Fibroblast of peridontal ligament (primary cell): Measurements from ENCODE around the gene FOXJ3.

Experiments
- DNase-seq: peaks from one replicate; pipeline ENCODE4 v3.0.0-alpha.2; 2010; ENCODE audit errors: extremely low read depth

Gene FOXJ3

DNA sequence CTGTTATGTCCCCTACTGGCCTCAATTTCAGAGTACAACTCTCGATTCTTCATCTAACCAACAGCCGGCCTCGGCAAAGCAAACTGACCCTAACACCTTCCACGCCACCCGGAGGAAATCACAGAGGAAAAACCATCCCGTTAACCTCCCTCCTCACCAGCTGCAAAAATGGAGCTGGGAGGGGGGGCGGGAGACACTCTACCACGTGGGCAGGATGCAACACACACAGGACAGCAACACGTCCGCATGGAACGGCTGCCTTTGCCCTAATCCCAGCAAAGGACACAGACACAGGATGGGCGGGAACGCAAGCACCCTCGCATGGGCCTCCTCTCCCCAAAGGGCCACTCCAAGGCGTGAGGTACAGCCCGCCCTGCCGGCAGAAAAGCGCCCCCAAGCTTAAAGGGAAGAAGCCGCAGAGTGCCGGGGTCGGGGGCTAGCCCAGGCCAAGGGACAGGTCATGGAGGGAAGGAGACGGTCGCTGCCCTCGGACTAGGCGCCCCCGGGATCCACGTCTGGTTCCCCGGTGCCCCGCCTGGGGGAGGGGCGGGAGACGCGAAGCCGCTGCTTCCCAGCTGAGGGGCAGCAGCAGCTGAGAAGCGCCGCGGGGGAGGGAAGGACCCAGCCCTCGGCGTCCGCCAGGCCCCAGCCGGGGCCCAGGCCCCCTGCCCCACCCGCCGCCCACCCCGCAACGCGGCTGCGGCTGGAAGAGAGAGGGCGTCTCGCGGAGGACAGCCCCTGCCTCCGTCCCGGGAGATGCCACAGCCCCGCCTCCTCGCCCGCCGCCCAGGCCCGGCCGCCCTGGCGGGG, 590 bp downstream of the FOXJ3 start:
- DNase-seq: peak; percentile 24

DNA sequence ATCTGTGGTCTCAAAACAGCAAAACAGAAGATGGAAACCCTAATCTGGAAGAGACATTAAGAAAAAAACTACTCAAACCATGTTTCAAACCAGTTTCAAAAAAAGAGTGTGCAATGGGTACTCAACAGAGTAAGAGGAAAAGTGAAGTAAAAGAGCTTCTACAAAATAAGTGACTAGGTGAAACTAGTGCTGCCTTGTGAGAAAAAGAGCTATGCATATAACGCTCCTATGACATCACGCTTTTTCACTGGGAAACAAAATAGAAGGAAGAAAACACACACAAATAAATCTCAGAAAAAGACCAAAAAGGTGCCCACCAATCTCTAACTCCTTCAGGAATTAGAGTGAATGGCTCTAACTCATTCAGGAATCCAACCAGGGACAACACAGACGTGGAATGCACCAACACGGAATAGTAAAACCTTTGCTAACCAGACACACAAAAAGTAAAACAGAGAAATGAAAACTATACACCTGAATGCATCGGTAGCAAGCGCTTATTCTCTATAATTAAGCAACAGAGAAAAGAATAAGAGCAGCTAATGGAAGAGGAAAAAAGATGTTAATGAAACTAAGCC, 1.3 kb downstream of the FOXJ3 start:
- DNase-seq: peak; percentile 36

DNA sequence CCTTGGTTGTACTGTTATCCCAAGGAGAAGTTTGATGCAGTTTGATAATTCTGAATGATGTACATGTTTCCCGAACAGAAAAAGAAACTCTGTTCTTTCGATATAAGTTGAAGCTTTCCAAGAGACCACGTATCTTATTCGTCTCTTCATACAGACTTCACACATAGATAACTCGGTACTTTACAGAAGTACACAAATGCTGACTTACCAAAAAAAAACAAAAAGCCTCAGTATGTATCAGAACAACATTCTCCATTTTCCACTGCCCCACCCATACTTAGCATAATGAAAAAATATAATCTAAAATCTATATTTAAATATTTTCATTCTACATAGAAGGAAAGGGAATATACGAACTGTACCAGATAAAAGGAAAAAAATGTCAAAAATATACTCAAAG, 2.2 kb downstream of the FOXJ3 start:
- DNase-seq: no peak

DNA sequence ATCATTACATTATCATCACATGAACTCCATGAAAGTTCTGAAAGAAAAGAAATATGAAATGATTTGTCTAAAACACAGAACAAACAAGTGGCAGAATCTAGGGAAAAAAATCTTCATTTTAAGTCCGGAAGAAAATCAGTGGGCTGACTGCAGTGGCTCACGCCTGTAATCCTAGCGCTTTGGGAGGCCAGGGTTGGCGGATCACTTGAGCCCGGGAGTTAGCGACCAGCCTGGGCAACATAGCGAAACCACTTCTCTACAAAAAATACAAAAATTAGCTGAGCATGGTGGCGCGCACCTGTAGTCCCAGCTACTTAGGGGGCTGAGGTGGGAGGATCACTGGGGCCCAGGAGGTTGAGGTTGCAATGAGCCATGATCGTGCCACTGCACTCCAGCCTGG, 4.8 kb downstream of the FOXJ3 start:
- DNase-seq: no peak

DNA sequence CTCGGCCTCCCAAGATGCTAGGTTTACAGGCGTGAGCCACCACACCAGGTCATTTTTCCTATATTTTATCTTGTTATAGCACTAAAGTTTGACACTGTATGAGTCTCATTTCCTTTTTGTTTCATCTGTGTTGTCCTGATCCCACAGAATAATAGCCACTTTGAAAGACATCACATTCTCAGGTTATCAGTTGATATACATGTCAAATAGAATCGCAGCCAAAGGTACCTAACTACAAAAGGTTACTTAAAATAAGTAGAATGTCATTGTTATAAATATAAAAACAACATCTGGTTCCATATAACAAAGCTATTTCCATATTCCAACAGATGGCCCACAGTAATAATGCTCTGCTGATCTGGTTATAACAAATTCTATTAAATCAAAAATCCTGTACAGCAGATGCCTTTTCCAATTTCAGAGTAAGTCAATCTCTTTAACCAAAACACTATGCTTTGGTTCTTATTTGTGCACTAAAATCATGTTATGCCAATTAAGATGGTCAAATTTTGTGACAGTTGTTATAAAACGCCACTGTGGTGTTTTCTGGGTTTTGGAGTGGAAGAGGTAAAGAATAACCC, 6.0 kb downstream of the FOXJ3 start:
- DNase-seq: no peak

DNA sequence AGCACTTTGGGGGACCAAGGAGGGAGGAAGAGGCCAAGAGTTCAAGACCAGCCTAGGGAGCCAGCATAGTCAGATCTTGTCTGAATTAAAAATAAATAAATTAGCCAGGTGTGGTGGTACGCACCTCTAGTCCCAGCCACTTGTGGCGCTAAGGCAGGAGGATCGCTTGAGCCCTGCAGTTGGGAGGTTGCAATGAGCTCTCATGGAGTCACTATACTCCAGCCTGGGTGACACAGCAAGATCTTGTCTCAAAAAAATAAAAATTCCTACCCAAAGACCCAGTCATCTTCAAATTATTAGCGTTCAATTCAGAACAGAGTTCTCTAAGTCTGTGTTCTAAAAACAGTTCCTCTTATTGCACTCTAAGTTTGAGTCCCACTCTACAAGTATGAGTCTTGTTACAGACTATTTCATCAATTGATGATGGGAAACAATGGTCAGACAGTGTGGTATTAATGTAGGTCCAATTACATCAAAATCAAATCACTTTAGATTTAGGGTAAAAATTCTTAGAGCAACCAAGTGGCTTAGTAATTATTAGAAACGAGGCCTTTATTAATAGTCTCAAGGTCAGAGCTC, 6.9 kb downstream of the FOXJ3 start:
- no peak for DNase-seq

DNA sequence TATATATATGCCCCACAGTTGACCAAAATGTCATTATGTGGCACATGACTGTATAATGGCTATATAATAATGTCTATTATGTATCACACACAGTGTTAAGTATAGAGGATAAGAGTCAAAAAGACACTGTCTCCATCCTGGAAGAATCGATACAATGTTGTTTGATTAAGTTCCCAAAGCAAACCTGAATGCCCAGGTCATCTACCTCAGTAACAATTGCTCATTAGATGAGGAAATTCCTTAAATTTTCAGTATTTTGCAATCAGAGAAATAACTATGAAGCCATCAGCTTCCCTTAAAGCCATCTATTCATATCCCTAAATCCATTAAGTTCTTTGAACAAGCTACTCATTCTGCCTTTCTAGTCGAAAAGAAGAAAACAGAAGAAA, 10.0 kb downstream of the FOXJ3 start:
- DNase-seq: no peak

DNA sequence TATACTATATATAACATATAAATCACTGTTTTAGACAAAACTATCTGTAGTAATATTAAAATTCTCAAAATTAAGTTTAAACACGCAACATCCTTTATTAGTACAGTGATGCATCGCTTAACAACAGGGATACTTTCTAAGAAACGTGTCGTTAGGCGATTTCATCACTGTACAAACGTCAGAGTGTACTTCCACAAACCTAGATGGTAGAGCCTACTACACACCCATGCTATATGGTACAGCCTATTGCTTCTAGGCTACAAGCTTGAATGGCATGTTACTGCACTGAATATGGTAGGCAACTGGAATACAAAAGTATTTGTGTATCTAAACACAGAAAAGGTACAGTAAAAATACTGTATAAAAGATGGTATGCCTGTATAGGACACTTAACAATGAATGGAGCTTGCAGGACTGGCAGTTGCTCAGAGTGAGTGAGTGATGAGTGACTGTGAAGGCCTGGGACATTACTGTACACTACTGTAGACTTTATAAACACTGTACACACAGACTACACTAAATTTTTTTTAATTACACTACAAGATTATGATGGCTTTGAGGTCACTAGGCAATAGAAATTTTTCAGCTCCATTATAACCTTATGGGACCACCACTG, 10.5 kb downstream of the FOXJ3 start:
- no peak for DNase-seq

DNA sequence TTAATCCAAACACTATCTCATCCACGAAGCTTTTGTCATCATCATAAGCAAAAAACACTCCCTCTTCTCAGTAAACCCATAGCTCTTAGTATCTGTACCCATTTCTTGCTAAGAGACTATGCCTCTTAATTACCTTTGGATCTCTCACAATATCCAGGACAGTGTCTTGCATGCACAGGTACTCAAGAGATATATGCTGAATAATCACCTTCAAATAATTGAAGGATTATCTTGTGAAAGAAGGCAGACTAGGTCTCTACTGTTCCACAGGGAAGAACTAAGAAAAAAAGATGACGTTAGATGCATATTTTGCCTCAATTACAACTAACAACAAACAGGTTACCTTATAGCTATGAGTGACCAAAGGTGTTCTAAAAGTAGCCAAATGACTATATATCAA, 11.5 kb downstream of the FOXJ3 start:
- DNase-seq: no peak

DNA sequence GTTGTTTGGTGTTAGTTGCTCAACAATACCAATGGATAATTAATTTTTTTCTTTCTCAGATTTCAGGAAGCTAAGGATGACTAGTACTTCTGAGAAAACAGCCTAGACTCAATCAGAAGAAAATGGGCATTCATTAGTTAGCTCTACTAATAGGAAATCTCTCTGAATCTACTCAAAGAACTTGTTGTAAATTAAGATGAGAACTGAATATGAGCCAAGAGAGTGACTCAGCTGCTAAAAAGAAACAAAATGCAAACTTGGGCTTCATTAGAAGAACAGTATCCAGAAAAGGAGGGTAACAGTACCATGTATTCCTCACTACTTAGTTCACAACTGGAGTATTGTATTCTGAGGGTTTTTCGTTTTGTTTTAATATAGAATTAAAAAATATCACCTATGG, 12.5 kb downstream of the FOXJ3 start:
- peak; percentile 50 for DNase-seq

DNA sequence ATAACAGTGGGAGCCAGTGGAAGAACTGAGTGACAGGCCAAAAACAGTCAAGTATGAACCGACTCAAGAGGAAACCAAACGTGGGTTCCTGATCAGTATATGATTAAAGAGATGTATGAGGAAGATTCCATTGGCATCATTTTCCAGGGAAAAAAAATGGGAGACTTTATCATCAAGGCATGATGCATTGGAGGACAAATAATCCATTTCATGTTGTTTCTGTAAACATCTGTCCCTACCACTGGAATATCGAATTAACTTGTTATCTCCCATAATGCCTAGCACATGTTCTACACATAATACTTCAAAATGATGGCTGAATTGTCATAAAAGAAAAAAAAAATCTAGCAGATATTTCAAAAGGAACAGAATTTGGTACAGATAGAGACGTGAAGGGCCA, 13.3 kb downstream of the FOXJ3 start:
- no peak for DNase-seq

DNA sequence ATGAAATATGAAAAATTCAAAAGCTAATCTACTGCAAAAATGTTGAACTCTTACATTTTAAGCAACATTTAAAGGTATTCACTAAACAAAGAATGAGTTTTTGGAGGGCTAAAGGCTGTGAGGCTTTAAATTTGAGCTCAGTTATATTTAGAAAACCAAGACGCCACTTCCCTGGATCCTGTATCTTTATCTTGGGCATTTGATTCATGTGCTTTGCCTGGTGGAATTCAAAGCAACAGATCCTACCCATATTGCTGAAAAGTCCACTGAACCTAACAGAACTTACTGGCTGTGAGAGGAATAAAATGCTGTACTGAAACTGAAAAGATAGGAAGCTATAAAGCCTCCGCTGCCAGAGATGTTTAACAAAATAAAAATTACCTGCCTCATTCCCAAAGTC, 14.3 kb downstream of the FOXJ3 start:
- DNase-seq: no peak

DNA sequence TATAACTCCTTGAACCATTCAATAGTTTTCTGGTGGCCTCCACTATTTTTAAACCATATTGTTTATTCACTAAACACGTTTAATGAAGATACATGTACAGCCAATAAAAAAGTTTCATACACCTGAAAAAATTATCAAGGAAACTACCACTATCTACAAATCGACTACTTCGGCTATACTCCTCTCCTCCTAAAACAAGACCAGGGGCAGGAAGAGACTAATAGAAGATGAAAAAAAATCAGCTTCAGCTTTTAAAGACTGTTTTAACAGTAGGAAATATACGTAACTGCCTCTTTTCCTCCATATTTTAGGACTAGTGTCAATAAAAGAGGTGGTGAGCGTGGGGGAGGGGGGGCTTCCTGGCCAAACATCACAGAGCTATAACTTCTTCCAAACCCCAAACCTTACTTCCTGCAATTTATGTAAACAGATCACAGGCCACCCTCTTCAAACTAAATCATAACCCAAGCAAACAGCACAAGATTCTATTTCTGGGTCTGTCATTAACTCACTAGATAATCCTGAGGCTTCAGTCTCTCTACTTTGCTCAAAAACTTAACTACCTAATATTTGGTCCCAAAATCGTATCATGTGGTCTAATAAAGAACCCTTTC, 15.1 kb downstream of the FOXJ3 start:
- no peak for DNase-seq

DNA sequence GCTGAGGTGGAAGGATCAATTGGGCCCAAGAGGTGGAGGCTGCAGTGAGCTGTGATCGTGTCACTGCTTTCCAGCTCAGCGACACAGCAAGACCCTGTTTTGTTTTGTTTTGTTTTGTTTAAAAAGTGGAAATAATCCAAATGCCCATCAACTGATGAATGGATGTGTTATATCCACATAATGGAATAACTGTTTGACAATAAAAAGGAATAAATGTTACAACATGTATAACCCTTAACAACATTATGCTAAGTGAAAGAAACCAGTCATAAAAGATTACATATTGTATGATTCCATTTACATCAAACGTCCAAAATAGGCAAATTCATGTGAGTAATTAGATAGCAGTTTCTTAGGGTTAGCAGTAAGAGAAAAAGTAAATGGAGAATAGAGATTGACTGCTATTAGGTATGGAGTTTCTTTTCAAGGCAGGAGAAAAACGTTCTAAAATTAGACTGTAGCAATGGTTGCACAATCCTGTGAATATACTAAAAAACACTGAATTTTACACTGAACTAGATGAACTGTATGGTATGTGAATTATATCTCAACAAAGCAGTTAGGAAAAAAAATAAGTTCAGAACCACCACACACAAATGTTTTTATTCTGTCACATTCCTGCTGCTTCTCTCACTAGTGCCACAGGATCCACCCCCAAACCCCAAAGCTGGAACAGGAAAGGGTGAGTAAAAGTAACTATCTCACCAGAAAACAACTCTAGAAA, 15.7 kb downstream of the FOXJ3 start:
- DNase-seq: peak; percentile 73

DNA sequence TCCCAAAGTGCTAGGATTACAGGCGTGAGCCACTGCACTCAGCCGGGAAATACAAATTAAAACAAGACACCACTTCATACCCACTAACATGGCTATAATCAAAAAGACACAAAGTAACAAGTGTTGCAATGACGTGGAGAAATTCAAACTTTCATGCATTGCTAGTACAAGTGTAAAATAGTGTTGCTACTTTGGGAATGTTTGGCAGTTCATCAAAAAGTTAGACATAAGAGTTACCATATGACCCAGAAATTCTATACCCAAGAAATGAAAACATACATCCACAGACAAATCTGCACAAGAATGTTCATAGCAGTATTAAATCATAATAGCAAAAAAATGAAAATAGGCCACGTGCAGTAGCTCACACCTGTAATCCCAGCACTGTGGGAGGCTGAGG, 16.4 kb downstream of the FOXJ3 start:
- DNase-seq: peak; percentile 59

DNA sequence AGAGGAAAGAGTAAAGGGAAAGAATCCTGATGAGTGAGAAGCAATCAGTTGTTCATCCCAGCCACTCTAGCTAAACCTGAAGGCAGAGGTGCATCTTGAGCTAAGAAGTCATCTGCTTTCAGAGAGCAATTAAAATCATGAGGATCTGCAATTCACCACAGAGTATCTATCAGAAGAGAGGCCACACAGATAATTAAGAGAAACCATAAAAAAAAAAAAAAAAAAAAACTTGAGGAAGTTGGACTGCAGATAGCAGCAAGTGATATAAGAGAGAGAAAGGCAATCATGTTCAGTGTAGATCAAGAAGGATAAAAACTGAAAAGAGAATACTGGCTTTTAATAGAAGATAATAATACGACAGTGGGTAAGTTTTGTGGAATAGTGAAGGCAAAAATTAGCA, 17.7 kb downstream of the FOXJ3 start:
- DNase-seq: no peak

DNA sequence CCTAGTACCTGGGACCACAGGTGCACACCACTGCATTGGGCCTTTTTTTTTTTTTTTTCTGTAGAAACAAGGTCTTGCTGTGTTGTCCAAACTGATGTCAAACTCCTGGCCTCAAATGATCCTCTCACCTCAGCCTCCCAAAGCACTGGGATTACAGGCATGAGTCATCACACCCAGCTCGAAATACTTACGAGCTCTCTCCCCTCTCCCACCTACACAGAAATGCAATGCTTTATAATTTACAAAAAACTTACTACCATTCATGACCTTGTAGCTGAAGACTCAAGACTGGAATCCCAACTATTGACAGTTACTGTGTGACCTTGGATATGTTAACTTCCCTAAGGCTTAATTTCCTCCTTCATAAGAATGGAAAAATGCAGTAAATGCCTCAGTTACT, 18.7 kb downstream of the FOXJ3 start:
- DNase-seq: no peak

DNA sequence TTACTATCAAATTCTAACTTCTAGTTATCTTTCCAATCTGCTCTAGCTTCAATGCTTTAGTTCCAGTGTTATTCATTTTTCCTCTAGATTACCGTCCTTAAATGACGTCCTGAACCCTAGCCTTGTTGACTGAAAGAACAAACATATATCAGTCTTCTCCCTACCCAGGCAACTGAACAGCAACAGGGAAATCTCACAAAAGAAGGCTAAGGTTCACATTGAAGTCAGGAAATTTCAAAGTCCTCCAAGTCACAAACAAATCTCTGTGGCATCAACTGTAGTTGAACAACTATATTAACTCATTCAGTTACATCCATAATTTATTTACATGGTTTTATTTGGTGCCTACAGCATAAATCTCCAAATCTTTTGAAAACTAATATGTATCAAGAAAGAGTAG, 19.5 kb downstream of the FOXJ3 start:
- DNase-seq: no peak

DNA sequence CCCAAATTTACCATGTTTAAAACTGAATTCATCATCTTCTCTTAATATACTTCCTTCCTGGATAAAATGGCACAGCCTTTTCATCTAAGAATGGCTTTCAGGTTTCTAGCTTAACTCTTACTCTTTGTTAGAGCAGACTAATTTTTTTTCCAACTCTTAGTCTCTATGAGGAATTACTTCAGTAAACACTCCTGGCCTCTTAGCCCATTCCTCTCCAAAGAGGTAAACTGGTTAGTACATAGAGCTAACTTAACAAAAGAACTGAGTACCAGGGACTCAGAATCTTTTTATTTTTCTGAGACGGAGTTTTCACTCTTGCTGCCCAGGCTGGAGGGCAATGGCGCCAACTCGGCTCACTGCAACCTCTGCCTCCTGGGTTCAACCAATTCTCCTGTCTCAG, 21.1 kb downstream of the FOXJ3 start:
- DNase-seq: no peak

DNA sequence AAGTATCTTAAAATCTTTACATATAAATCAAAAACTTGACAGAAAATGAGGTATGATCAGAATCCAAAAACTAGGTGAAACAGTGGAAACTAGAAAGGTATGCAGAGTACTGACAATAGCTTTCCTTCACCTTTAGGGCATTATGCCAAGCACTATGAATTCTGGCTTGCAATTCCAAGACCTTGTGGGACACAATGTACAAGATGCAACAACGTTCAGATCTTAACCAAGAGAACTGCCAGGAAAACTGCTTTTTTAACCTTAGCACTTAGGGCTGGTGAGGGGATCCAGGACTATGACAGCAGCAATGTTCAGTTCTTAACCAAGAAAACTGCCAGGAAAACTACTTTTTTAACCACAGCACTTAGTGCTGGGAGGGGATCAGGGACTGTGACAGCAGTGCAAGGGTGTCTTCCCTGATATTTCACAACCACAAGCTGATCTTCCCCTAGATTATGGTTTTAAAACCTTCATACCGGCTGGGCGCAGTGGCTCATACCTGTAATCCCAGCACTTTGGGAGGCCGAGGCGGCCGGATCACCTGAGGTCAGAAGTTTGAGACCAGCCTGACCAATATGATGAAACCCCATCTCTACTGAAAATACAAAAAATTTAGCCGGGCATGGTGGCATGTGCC, 22.3 kb downstream of the FOXJ3 start:
- DNase-seq: no peak

DNA sequence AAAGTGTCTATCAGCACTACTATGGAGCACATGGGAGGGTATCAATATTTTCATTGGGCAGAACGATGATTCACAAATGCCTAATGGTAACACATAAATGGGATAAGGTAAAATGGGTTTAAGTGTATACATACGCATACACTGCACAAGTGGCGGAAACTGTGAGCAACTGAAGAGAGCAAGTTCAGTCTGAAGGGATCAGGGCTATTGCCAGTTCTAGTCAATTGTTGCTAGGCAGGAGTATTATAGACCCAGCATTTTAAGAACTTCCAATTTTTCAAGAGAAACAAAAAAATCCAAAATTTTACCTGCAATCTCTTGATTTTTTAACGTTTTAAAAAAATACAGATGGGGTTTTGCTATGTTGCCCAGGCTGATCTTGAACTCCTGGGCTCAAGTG, 23.1 kb downstream of the FOXJ3 start:
- no peak for DNase-seq
